ENCODE data around the gene AFAP1L2.
A peak's percentile ranks its signal among the peaks of the same experiment; 100 is the strongest.

Gene AFAP1L2

GRCh38 chr10:114309364-114309651 lies 95.0 kb downstream of the AFAP1L2 start:
- no peak for FAIRE-seq

GRCh38 chr10:114308531-114309363 lies 95.6 kb downstream of the AFAP1L2 start:
- no peak for FAIRE-seq

- no peak for FAIRE-seq
Observed at GRCh38 chr10:114307731-114308130, 96.6 kb downstream of the AFAP1L2 start.

GRCh38 chr10:114306116-114306973 lies 98.0 kb downstream of the AFAP1L2 start:
- FAIRE-seq, result no peak

GRCh38 chr10:114305521-114305925 lies 98.8 kb downstream of the AFAP1L2 start:
- no peak for FAIRE-seq

GRCh38 chr10:114304571-114305421 lies 99.5 kb downstream of the AFAP1L2 start:
- no peak for FAIRE-seq

GRCh38 chr10:114304017-114304570 lies 100.2 kb downstream of the AFAP1L2 start:
- FAIRE-seq, result peak; percentile 77

- no peak for FAIRE-seq
Observed at GRCh38 chr10:114303556-114303955, 100.7 kb downstream of the AFAP1L2 start.

- no peak for FAIRE-seq
Observed at GRCh38 chr10:114301951-114302710, 102.2 kb downstream of the AFAP1L2 start.

- FAIRE-seq, result no peak
Observed at GRCh38 chr10:114301177-114301576, 103.1 kb downstream of the AFAP1L2 start.

GRCh38 chr10:114300036-114300645 lies 104.2 kb downstream of the AFAP1L2 start:
- FAIRE-seq, result no peak

- no peak for FAIRE-seq
Observed at GRCh38 chr10:114297136-114297705, 107.1 kb downstream of the AFAP1L2 start.

- FAIRE-seq, result no peak
Observed at GRCh38 chr10:114295393-114295792, 108.9 kb downstream of the AFAP1L2 start.

GRCh38 chr10:114294549-114294948 lies 109.8 kb downstream of the AFAP1L2 start:
- FAIRE-seq, result no peak

- FAIRE-seq, result no peak
Observed at GRCh38 chr10:114293075-114293474, 111.2 kb downstream of the AFAP1L2 start.

- no peak for FAIRE-seq
Observed at GRCh38 chr10:114291516-114291915, 112.8 kb downstream of the AFAP1L2 start.

- FAIRE-seq, result no peak
Observed at GRCh38 chr10:114291076-114291475, 113.2 kb downstream of the AFAP1L2 start.

- FAIRE-seq, result no peak
Observed at GRCh38 chr10:114290038-114290437, 114.3 kb downstream of the AFAP1L2 start.

- no peak for FAIRE-seq
Observed at GRCh38 chr10:114289096-114289436, 115.2 kb downstream of the AFAP1L2 start.

- FAIRE-seq, result no peak
Observed at GRCh38 chr10:114288424-114289095, 115.7 kb downstream of the AFAP1L2 start.

- FAIRE-seq, result no peak
Observed at GRCh38 chr10:114286921-114287320, 117.4 kb downstream of the AFAP1L2 start.

Measured in endometrium (tissue), 2 donors.